HG03378 (cell line): ENCODE data around the gene UBXN2A.
"Not testable (repeated sequence)": the region's sequence is repeated elsewhere in the genome, so short reads cannot be mapped to it uniquely, and the experiment has no call there.

Experiments used
- ATAC-seq: cut with Tn5 transposase; IDR thresholded peaks from one replicate; pipeline ENCODE4 v1.9.1; 2021; ENCODE audit warnings: mild to moderate bottlenecking, moderate library complexity; ENCODE audit not compliant: unreplicated experiment

The UBXN2A gene

GRCh38 chr2:24011250-24012104 lies 71.2 kb downstream of the UBXN2A start:
- no peak for ATAC-seq

- ATAC-seq = no peak
These were observed 72.4 kb downstream of the UBXN2A start for GRCh38 chr2:24012521-24013188.

- ATAC-seq = not testable (repeated sequence)
These were observed 74.6 kb downstream of the UBXN2A start for GRCh38 chr2:24014902-24015301.

- ATAC-seq = no peak
These were observed 75.5 kb downstream of the UBXN2A start for GRCh38 chr2:24015562-24016375.

GRCh38 chr2:24016376-24016761 lies 76.1 kb downstream of the UBXN2A start:
- ATAC-seq = no peak

- ATAC-seq = no peak
These were observed 76.8 kb downstream of the UBXN2A start for GRCh38 chr2:24016853-24017703.

GRCh38 chr2:24017711-24018110 lies 77.4 kb downstream of the UBXN2A start:
- ATAC-seq = no peak

GRCh38 chr2:24018241-24018640 lies 78.0 kb downstream of the UBXN2A start:
- no peak for ATAC-seq

- ATAC-seq = no peak
These were observed 79.5 kb downstream of the UBXN2A start for GRCh38 chr2:24019729-24020128.

- ATAC-seq = no peak
These were observed 80.0 kb downstream of the UBXN2A start for GRCh38 chr2:24020244-24020643.

- no peak for ATAC-seq
These were observed 81.1 kb downstream of the UBXN2A start for GRCh38 chr2:24021122-24021998.

- ATAC-seq = no peak
These were observed 82.2 kb downstream of the UBXN2A start for GRCh38 chr2:24022324-24022974.

GRCh38 chr2:24022975-24023575 lies 82.8 kb downstream of the UBXN2A start:
- no peak for ATAC-seq

GRCh38 chr2:24024018-24024417 lies 83.8 kb downstream of the UBXN2A start:
- ATAC-seq = no peak

GRCh38 chr2:24024996-24025663 lies 84.9 kb downstream of the UBXN2A start:
- no peak for ATAC-seq

GRCh38 chr2:24026233-24026632 lies 86.0 kb downstream of the UBXN2A start:
- no peak for ATAC-seq

GRCh38 chr2:24038786-24039499 lies 98.7 kb downstream of the UBXN2A start:
- no peak for ATAC-seq
